Neural cell (in vitro differentiated cells): ENCODE results near the gene MFAP2. TPM values are rescaled to one million over a fixed set of nuclear protein-coding genes. Genes with fewer than 3 reads are reported as not detected.

Source experiments
- H2AFZ ChIP-seq: fragments of 200-600, 300-800 bp; sonication (generic), shearing (Covaris generic); 2 replicates; pipeline ENCODE4 v1.6.0; 2014; ENCODE audit warnings: low read depth, mild to moderate bottlenecking, antibody characterized with exemption, low read length, moderate library complexity
- H3F3A ChIP-seq: fragments of 200-600 bp; shearing (Covaris generic); 2 replicates; pipeline ENCODE4 v1.6.1; 2016; ENCODE audit warnings: mild to moderate bottlenecking, moderate library complexity, mixed read lengths, antibody characterized with exemption, low read length; ENCODE audit not compliant: insufficient read depth, poor library complexity, severe bottlenecking
- H3K27ac ChIP-seq: fragments of 200-600, 300-800 bp; sonication (generic), shearing (Covaris generic); 2 replicates; pipeline ENCODE4 v1.5.1; 2014; ENCODE audit warnings: mild to moderate bottlenecking, low read length, moderate library complexity
- H3K27me3 ChIP-seq: fragments of 300-800, 200-600 bp; sonication (generic), shearing (Covaris generic); 2 replicates; pipeline ENCODE4 v1.6.0; 2014; ENCODE audit warnings: mild to moderate bottlenecking, low read depth, low read length, moderate library complexity; ENCODE audit not compliant: insufficient read depth
- H3K36me3 ChIP-seq: fragments of 300-800, 200-600 bp; sonication (generic), shearing (Covaris generic); 2 replicates; pipeline ENCODE4 v1.5.1; 2014; ENCODE audit warnings: mild to moderate bottlenecking, antibody characterized with exemption, low read length, moderate library complexity; ENCODE audit not compliant: insufficient read depth
- H3K4me2 ChIP-seq: fragments of 300-800, 200-600 bp; sonication (generic), shearing (Covaris generic); 2 replicates; pipeline ENCODE4 v1.6.0; 2014; ENCODE audit warnings: mild to moderate bottlenecking, low read length
- H3K4me3 ChIP-seq: fragments of 300-800, 200-600 bp; sonication (generic), shearing (Covaris generic); 2 replicates; pipeline ENCODE4 v1.5.1; 2014; ENCODE audit warnings: mild to moderate bottlenecking, low read length, moderate library complexity
- H3K79me2 ChIP-seq: fragments of 200-600 bp; shearing (Covaris generic); replicated peaks from 2 replicates; pipeline ENCODE4 v1.6.0; 2014; ENCODE audit warnings: mild to moderate bottlenecking, low read length, moderate library complexity; ENCODE audit not compliant: insufficient read depth
- H3K9ac ChIP-seq: fragments of 300-800, 200-600 bp; sonication (generic), shearing (Covaris generic); 2 replicates; pipeline ENCODE4 v1.6.1; 2016; ENCODE audit warnings: mild to moderate bottlenecking, low read length, mixed read lengths
- H3K9me2 ChIP-seq: fragments of 200-600 bp; shearing (Covaris generic); 2 replicates; pipeline ENCODE4 v1.6.1; 2016; ENCODE audit warnings: mild to moderate bottlenecking, low read length, mixed read lengths; ENCODE audit not compliant: insufficient read depth
- H3K9me3 ChIP-seq: fragments of 200-600, 300-800 bp; sonication (generic), shearing (Covaris generic); 2 replicates; pipeline ENCODE4 v1.6.1; 2016; ENCODE audit warnings: mild to moderate bottlenecking, mixed run types, low read length, moderate library complexity, mixed read lengths
- H4K20me1 ChIP-seq: fragments of 200-600 bp; shearing (Covaris generic); 2 replicates; pipeline ENCODE4 v1.6.1; 2016; ENCODE audit warnings: mild to moderate bottlenecking, mixed run types; ENCODE audit not compliant: insufficient read depth
- CTCF ChIP-seq: fragments of 450-650 bp; IDR thresholded peaks from 2 replicates; pipeline ENCODE4 v1.5.1; 2014; ENCODE audit warnings: antibody characterized with exemption, mild to moderate bottlenecking, moderate library complexity; ENCODE audit not compliant: poor library complexity, severe bottlenecking
- EP300 ChIP-seq: fragments of 450-650 bp; conservative IDR thresholded peaks from 2 replicates; pipeline ENCODE4 v1.6.1; 2014; ENCODE audit warnings: antibody characterized with exemption, mild to moderate bottlenecking, moderate library complexity; ENCODE audit not compliant: poor library complexity, severe bottlenecking
- EZH2 ChIP-seq: fragments of 200-600, 300-800 bp; shearing (Covaris generic), sonication (generic); IDR thresholded peaks from 2 replicates; pipeline ENCODE4 v1.6.1; 2014; ENCODE audit warnings: antibody characterized with exemption, low read length, borderline replicate concordance, mild to moderate bottlenecking; ENCODE audit not compliant: insufficient read depth, poor library complexity, severe bottlenecking
- MXI1 ChIP-seq: fragments of 450-650 bp; conservative IDR thresholded peaks from 2 replicates; pipeline ENCODE4 v1.6.1; 2014; ENCODE audit warnings: antibody characterized with exemption, mild to moderate bottlenecking; ENCODE audit not compliant: poor library complexity, severe bottlenecking
- POLR2AphosphoS5 ChIP-seq: IDR thresholded peaks from 2 replicates; pipeline ENCODE4 v1.6.1; 2012
- REST ChIP-seq: IDR thresholded peaks from 2 replicates; pipeline ENCODE4 v1.6.1; 2012; ENCODE audit warnings: borderline replicate concordance
- SMC3 ChIP-seq: fragments of 450-650 bp; conservative IDR thresholded peaks from 2 replicates; pipeline ENCODE4 v1.6.1; 2014; ENCODE audit warnings: antibody characterized with exemption, mild to moderate bottlenecking, moderate library complexity; ENCODE audit not compliant: poor library complexity
- TAF1 ChIP-seq: IDR thresholded peaks from 2 replicates; pipeline ENCODE4 v1.6.1; 2012; ENCODE audit warnings: low read depth
- polyA plus RNA-seq: library from polyadenylated mRNA; depleted of rRNA; stranded (reverse); fragments of >200 nt; gene quantifications from 2 replicates; pipeline ENCODE4 v1.2.3, GENCODE V29; 2014

The MFAP2 gene
- polyA plus RNA-seq, 1 donor from 2014 or later: 68.4 TPM

- H3K79me2 ChIP-seq: peaks cover 4% of the 10 kb centered on the region
- no peaks in the 10 kb centered on the region for H3K36me3 ChIP-seq
- H3K9me2 ChIP-seq: no peaks in the 10 kb centered on the region
- H3K27me3 ChIP-seq: peaks cover 4% of the 10 kb centered on the region
- no peak overlapping the region for H3K9ac ChIP-seq
- no peaks in the 10 kb centered on the region for H3K9me3 ChIP-seq
- H3K4me3 ChIP-seq: no peak overlapping the region
- no peak overlapping the region for H2AFZ ChIP-seq
- TF ChIP-seq MXI1 (no peak), SMC3 (no peak), TAF1 (no peak), REST (no peak)
- no peaks in the 10 kb centered on the region for H3F3A ChIP-seq
- no peak overlapping the region for H3K27ac ChIP-seq
- H4K20me1 ChIP-seq: no peaks in the 10 kb centered on the region
- H3K4me2 ChIP-seq: no peak overlapping the region
These were observed 3.5 kb downstream of the MFAP2 start for GRCh38 chr1:16976966-16977365.

GRCh38 chr1:16975838-16976237 is 4.6 kb downstream of the MFAP2 start:
- TF ChIP-seq EZH2: no peak
- no peak for TF ChIP-seq MXI1
- no peak for TF ChIP-seq EP300
- no peak for TF ChIP-seq SMC3
- TF ChIP-seq REST: no peak
- TF ChIP-seq POLR2AphosphoS5: no peak
- TF ChIP-seq CTCF: no peak
- Histone ChIP-seq H3K9ac (no peak overlapping the region), H3F3A (no peaks in the 10 kb centered on the region), H3K9me2 (no peaks in the 10 kb centered on the region), H3K79me2 (peaks cover 4% of the 10 kb centered on the region), H3K27me3 (peaks cover 3% of the 10 kb centered on the region), H3K9me3 (no peaks in the 10 kb centered on the region), H3K4me2 (no peak overlapping the region), H2AFZ (no peak overlapping the region), H3K4me3 (no peak overlapping the region), H3K36me3 (no peaks in the 10 kb centered on the region), H3K27ac (no peak overlapping the region), H4K20me1 (no peaks in the 10 kb centered on the region)
